Caco-2 (cell line): ENCODE measurements around the gene MRPS25. TPM values are rescaled to one million over a fixed set of nuclear protein-coding genes. Genes with fewer than 3 reads are reported as not detected.
"Not testable (repeated sequence)": the region's sequence is repeated elsewhere in the genome, so short reads cannot be mapped to it uniquely, and the experiment has no call there.

Experiments
- BruUV-seq: library from RNA; stranded (reverse); fragments of 400-500 nt; replicated peaks from 2 replicates; lab custom pipeline; 2021; lab: Mats Ljungman, UMichigan
- CTCF ChIA-PET: fragments of 300-600 bp; sonication (Branson Sonifier 250); formaldehyde crosslinking; loops from one replicate; lab custom pipeline; 2022; ENCODE audit warnings: antibody characterized with exemption; lab: Charles Lee
- POLR2A ChIA-PET: fragments of 300-600 bp; sonication (Branson Sonifier 250); formaldehyde crosslinking; loops from one replicate; lab custom pipeline; 2022; ENCODE audit warnings: antibody characterized with exemption; lab: Charles Lee
- DNase-seq, 2 experiments: peaks; one replicate each; pipeline versions ENCODE4 v3.0.0 to v3.0.0-alpha.2; 2020 to 2022
- H3K27me3 ChIP-seq: replicated peaks from 2 replicates; pipeline ENCODE4 v1.6.0; 2011; ENCODE audit warnings: low read length; ENCODE audit not compliant: control insufficient read depth, insufficient read depth
- H3K36me3 ChIP-seq: 2 replicates; pipeline ENCODE4 v1.5.1; 2011; ENCODE audit warnings: low read length; ENCODE audit not compliant: control insufficient read depth, insufficient read depth
- H3K4me1 ChIP-seq: fragments of 250-450 bp; sonication (Bioruptor Pico); 2 replicates; pipeline ENCODE4 v1.5.1; 2020; ENCODE audit warnings: mild to moderate bottlenecking
- H3K4me3 ChIP-seq: 2 replicates; pipeline ENCODE4 v1.5.1; 2011; ENCODE audit warnings: low read depth, mild to moderate bottlenecking, control low read depth, low read length
- H3K9me3 ChIP-seq: fragments of 250-450 bp; sonication (Bioruptor Pico); 2 replicates; pipeline ENCODE4 v1.5.1; 2020; ENCODE audit warnings: mild to moderate bottlenecking, moderate library complexity
- H3K27ac Mint-ChIP-seq: one replicate; pipeline ENCODE4 v1.8.0; 2022; ENCODE audit warnings: mixed read lengths; ENCODE audit not compliant: unreplicated experiment
- H3K27me3 Mint-ChIP-seq: one replicate; pipeline ENCODE4 v1.8.0; 2022; ENCODE audit warnings: mixed read lengths; ENCODE audit not compliant: insufficient read depth, unreplicated experiment
- H3K36me3 Mint-ChIP-seq: one replicate; pipeline ENCODE4 v1.8.0; 2022; ENCODE audit warnings: mild to moderate bottlenecking, mixed read lengths; ENCODE audit not compliant: insufficient read depth, unreplicated experiment
- H3K4me1 Mint-ChIP-seq: one replicate; pipeline ENCODE4 v1.8.0; 2022; ENCODE audit warnings: low read depth, mixed read lengths; ENCODE audit not compliant: unreplicated experiment
- H3K4me3 Mint-ChIP-seq: one replicate; pipeline ENCODE4 v1.8.0; 2022; ENCODE audit warnings: mild to moderate bottlenecking, moderate library complexity, mixed read lengths; ENCODE audit not compliant: unreplicated experiment
- H3K9me3 Mint-ChIP-seq: one replicate; pipeline ENCODE4 v1.8.0; 2022; ENCODE audit warnings: mixed read lengths; ENCODE audit not compliant: unreplicated experiment
- CTCF ChIP-seq, 2 experiments: fragments of 200-600 bp in 1 of 2; IDR thresholded peaks; 1 replicate in 1 of 2; 2 replicates in 1 of 2; pipeline versions ENCODE4 v1.5.1 to v1.8.0; 2011 to 2022; ENCODE audit warnings: antibody characterized with exemption in 1 of 2, control low read depth in 1 of 2, inconsistent platforms in 1 of 2, low read depth in 1 of 2, low read length in 1 of 2, mild to moderate bottlenecking in 1 of 2, moderate library complexity in 1 of 2; ENCODE audit not compliant: insufficient read depth in 1 of 2, severe bottlenecking in 1 of 2, unreplicated experiment in 1 of 2
- intact Hi-C: fragments of 100-400 bp; cut with micrococcal nuclease; formaldehyde crosslinking; loops from one replicate; pipeline ENCODE4 v1.10.0; 2022; ENCODE audit not compliant: unreplicated experiment
- total RNA-seq: library from RNA; stranded (reverse); gene quantifications from 2 replicates; pipeline ENCODE4 v1.2.3, GENCODE V29; 2022

Gene MRPS25
- total RNA-seq, 1 experiment from 2014 or later, result 53.3 TPM

DNA sequence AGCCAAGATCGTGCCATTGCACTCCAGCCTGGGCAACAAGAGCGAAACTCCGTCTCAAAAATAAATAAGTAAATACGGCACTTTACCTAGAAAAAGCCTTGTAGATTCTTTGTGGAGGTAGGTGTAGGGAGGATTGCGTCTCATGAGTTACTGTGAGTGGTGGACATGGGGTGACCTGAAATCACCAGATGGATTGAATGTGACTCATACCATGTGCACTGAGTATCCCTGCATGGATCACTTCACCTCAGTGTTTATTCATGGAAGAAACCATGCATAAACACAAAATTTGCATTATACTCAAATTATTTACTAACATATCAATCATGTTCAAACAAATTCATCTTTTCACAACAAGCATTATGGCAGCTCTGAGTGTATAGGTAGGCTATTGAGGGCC, 55.9 kb downstream of the MRPS25 start:
- no peaks in the 10 kb centered on the region for H3K27me3 Mint-ChIP-seq
- BruUV-seq, result no TSS peak
- peaks cover 50% of the 10 kb centered on the region for H3K36me3 Mint-ChIP-seq
- no peak for DNase-seq
- peaks cover 7% of the 10 kb centered on the region for H3K4me1 Mint-ChIP-seq
- H3K9me3 Mint-ChIP-seq, result no peaks in the 10 kb centered on the region
- ChIA-PET CTCF (no interaction called here), POLR2A (no interaction called here)
- no peak overlapping the region for H3K4me3 ChIP-seq
- intact Hi-C loops, result no loop called here
- peaks cover 11% of the 10 kb centered on the region; the same call in 1 of the 2 replicates for H3K4me1 ChIP-seq
- no peak overlapping the region for H3K27ac Mint-ChIP-seq
- no peaks in the 10 kb centered on the region for H3K9me3 ChIP-seq
- no peaks in the 10 kb centered on the region; the same call in 1 of the 2 replicates for H3K36me3 ChIP-seq
- H3K4me3 Mint-ChIP-seq, result no peak overlapping the region
- TF ChIP-seq CTCF (IDR thresholded peaks at IDR 0.05; ENCODE audit: insufficient read depth in 1 of 2, low read depth in 1 of 2, low read length in 1 of 2, severe bottlenecking in 1 of 2, unreplicated experiment in 1 of 2), result no peak
- no peaks in the 10 kb centered on the region for H3K27me3 ChIP-seq

DNA sequence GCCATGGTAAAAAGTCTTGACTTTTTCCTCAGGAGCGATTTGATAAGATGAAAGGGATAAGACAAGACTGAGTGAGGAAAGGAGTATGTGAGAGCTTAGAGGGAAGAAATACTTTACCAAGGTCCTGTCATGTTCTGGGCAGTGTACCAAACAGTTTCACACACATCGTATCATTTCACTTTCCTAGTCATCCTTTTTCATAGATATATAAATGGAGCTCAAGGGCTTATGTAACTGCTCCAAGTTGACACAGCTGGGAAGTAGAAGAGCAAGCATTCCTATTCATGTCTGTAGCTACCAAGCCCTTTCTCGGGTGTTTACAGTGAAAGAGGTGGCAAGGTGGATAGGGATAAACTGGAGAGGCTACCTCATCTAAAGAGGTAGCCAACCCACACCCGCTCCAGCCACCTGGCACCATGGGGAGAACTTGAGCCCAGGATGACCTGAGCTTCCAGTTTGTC, 57.4 kb downstream of the MRPS25 start:
- no peak for DNase-seq
- H3K36me3 Mint-ChIP-seq, result peaks cover 41% of the 10 kb centered on the region
- no peaks in the 10 kb centered on the region for H3K27me3 Mint-ChIP-seq
- Histone ChIP-seq H3K9me3 (no peaks in the 10 kb centered on the region), H3K36me3 (no peaks in the 10 kb centered on the region), H3K27me3 (no peaks in the 10 kb centered on the region), H3K4me1 (peaks cover 11% of the 10 kb centered on the region; the same call in 1 of the 2 replicates), H3K4me3 (no peak overlapping the region)
- no TSS peak for BruUV-seq
- TF ChIP-seq CTCF (IDR thresholded peaks at IDR 0.05; ENCODE audit: insufficient read depth in 1 of 2, low read depth in 1 of 2, low read length in 1 of 2, severe bottlenecking in 1 of 2, unreplicated experiment in 1 of 2), result no peak
- H3K4me1 Mint-ChIP-seq, result peaks cover 7% of the 10 kb centered on the region
- H3K27ac Mint-ChIP-seq, result no peak overlapping the region
- no peaks in the 10 kb centered on the region for H3K9me3 Mint-ChIP-seq
- intact Hi-C loops, result no loop called here
- ChIA-PET CTCF (no interaction called here), POLR2A (no interaction called here)
- no peak overlapping the region for H3K4me3 Mint-ChIP-seq

GRCh38 chr3:14999182-14999581, 65.9 kb downstream of the MRPS25 start:
- H3K9me3 ChIP-seq, H3K36me3 ChIP-seq, BruUV-seq, DNase-seq, intact Hi-C loops, H3K4me1 ChIP-seq, H3K27me3 Mint-ChIP-seq, H3K4me1 Mint-ChIP-seq, H3K27ac Mint-ChIP-seq, H3K4me3 ChIP-seq, POLR2A ChIA-PET, H3K9me3 Mint-ChIP-seq, CTCF ChIA-PET, H3K4me3 Mint-ChIP-seq, H3K27me3 ChIP-seq: not testable (repeated sequence)
- peaks cover 10% of the 10 kb centered on the region for H3K36me3 Mint-ChIP-seq

Other genes starting within 250 kb of the MRPS25 start
- gene FGD5, start 246.4 kb downstream of the MRPS25 start, total RNA-seq, result 0.16 and 0.25 TPM in 2 replicates
- 37.0 and 37.4 TPM in 2 replicates for gene NR2C2, start 117.7 kb downstream of the MRPS25 start, total RNA-seq
- gene RBSN, start 33.8 kb upstream of the MRPS25 start, total RNA-seq, result 18.5 and 19.7 TPM in 2 replicates
- 37.0 and 40.3 TPM in 2 replicates for gene CAPN7, start 140.9 kb upstream of the MRPS25 start, total RNA-seq